Right lobe of liver (tissue), 4 donors: Measurements from ENCODE around the gene RASSF7.

Experiments used
- CTCF ChIP-seq, 4 donors: fragments of 200-600 bp in 3 of 4; fragments of 450-650 bp in 1 of 4; IDR thresholded peaks; one replicate each; pipeline versions ENCODE4 v1.5.1 to v1.8.0; 2016 to 2022; ENCODE audit warnings: antibody characterized with exemption in 4 of 4, mild to moderate bottlenecking in 2 of 4
- POLR2A ChIP-seq: fragments of 450-650 bp; IDR thresholded peaks from one replicate; pipeline ENCODE4 v1.6.1; 2017; ENCODE audit warnings: antibody characterized with exemption, mild to moderate bottlenecking
- donor health status: DM: no; HTN: no; CAD: no.
- donor health status: DM: no; HTN: no; CAD: no.
- donor health status: DM: no; HTN: yes; CAD: no.

GRCh38 chr11:596374-596773, 35.6 kb downstream of the RASSF7 start:
- TF ChIP-seq POLR2A (no peak), CTCF (IDR thresholded peaks at IDR 0.05) (no peak)
